ENCODE measurements around the gene TAF9B.

- TF ChIP-seq POLR2A (IDR thresholded peaks at IDR 0.05): no peak
- TF ChIP-seq CTCF (IDR thresholded peaks at IDR 0.05 in 8 of 11, conservative IDR thresholded peaks at IDR 0.05 in 3 of 11): no peak
Measured at GRCh38 chrX:78104447-78105176, 34.8 kb downstream of the TAF9B start.

Data from spleen (tissue), 7 donors.